Measurements from ENCODE around the gene PPP4R2. TPM values are rescaled to one million over a fixed set of nuclear protein-coding genes. Genes with fewer than 3 reads are reported as not detected.

PPP4R2 gene
- polyA plus RNA-seq, 3 donors, result 14.3 to 25.4 (median 18.7) TPM

GRCh38 chr3:73056845-73057150 lies 60.2 kb downstream of the PPP4R2 start:
- H3K9me3 Mint-ChIP-seq, result no peaks in the 10 kb centered on the region
- intact Hi-C loops (cut with micrococcal nuclease), result loop anchor here (2.0 to 10.0 kb wide), 3 partner anchors 114 to 212 kb away; partner anchors contain the start of gene SHQ1 (in 1 of the 2)
- no peak for DNase-seq
- H3K27ac ChIP-seq (ENCODE audit: low read depth in 1 of 2, low read length in 2 of 2), result no peak overlapping the region
- peaks cover 31% of the 10 kb centered on the region for H4K20me1 ChIP-seq (ENCODE audit: insufficient read depth, low read length)
- no peaks in the 10 kb centered on the region for H3K27me3 ChIP-seq (ENCODE audit: control insufficient read depth in 2 of 2, insufficient read depth in 2 of 2, low read length in 2 of 2)
- H3K9me3 ChIP-seq (replicated peaks in 1 of 2; ENCODE audit: control insufficient read depth in 1 of 2, insufficient read depth in 1 of 2, low read length in 2 of 2), result no peaks in the 10 kb centered on the region
- H3K36me3 Mint-ChIP-seq, result peaks cover 14 to 29% of the 10 kb centered on the region in 2 donors
- no peaks in the 10 kb centered on the region for H3K4me1 ChIP-seq (ENCODE audit: control insufficient read depth in 1 of 2, insufficient read depth in 2 of 2, low read length in 2 of 2)
- peaks cover 2% of the 10 kb centered on the region for H3K4me1 Mint-ChIP-seq
- H2AFZ ChIP-seq (ENCODE audit: insufficient read depth, low read depth, low read length, poor library complexity, severe bottlenecking), result no peak overlapping the region
- peaks cover 13 to 39% of the 10 kb centered on the region in 2 donors for H3K36me3 ChIP-seq (replicated peaks in 1 of 2; ENCODE audit: control insufficient read depth in 1 of 2, insufficient read depth in 2 of 2, low read length in 2 of 2)
- H3K79me2 ChIP-seq (ENCODE audit: insufficient read depth, low read length), result peaks cover 44% of the 10 kb centered on the region
- no peak for TF ChIP-seq CTCF (IDR thresholded peaks at IDR 0.05)
- no peak overlapping the region for H3K27ac Mint-ChIP-seq
- H3K9ac ChIP-seq (ENCODE audit: insufficient read depth, low read length, poor library complexity, severe bottlenecking), result no peak overlapping the region
- no peak overlapping the region for H3K4me2 ChIP-seq (replicated peaks; ENCODE audit: extremely low read depth, low read length, poor library complexity, severe bottlenecking)
- H3K4me3 Mint-ChIP-seq, result no peak overlapping the region
- no peaks in the 10 kb centered on the region for H3K27me3 Mint-ChIP-seq (ENCODE audit: low read depth in 3 of 3)
- no peak overlapping the region for H3K4me3 ChIP-seq (replicated peaks in 1 of 3; ENCODE audit: low read depth in 2 of 3, low read length in 3 of 3)

- Histone ChIP-seq H3K4me2 (replicated peaks; ENCODE audit: extremely low read depth, low read length, poor library complexity, severe bottlenecking) (no peak overlapping the region), H3K4me1 (ENCODE audit: control insufficient read depth in 1 of 2, insufficient read depth in 2 of 2, low read length in 2 of 2) (no peaks in the 10 kb centered on the region), H3K9ac (ENCODE audit: insufficient read depth, low read length, poor library complexity, severe bottlenecking) (no peak overlapping the region), H3K9me3 (replicated peaks in 1 of 2; ENCODE audit: control insufficient read depth in 1 of 2, insufficient read depth in 1 of 2, low read length in 2 of 2) (no peaks in the 10 kb centered on the region), H3K36me3 (replicated peaks in 1 of 2; ENCODE audit: control insufficient read depth in 1 of 2, insufficient read depth in 2 of 2, low read length in 2 of 2) (peaks cover 46 to 63% of the 10 kb centered on the region in 2 donors), H2AFZ (ENCODE audit: insufficient read depth, low read depth, low read length, poor library complexity, severe bottlenecking) (no peak overlapping the region), H3K27me3 (ENCODE audit: control insufficient read depth in 2 of 2, insufficient read depth in 2 of 2, low read length in 2 of 2) (no peaks in the 10 kb centered on the region), H3K27ac (ENCODE audit: low read depth in 1 of 2, low read length in 2 of 2) (no peak overlapping the region), H3K4me3 (replicated peaks in 1 of 3; ENCODE audit: low read depth in 2 of 3, low read length in 3 of 3) (no peak overlapping the region), H3K79me2 (ENCODE audit: insufficient read depth, low read length) (peaks cover 32% of the 10 kb centered on the region), H4K20me1 (ENCODE audit: insufficient read depth, low read length) (peaks cover 40% of the 10 kb centered on the region)
- Mint-ChIP-seq H3K9me3 (no peaks in the 10 kb centered on the region), H3K4me1 (peaks cover 2% of the 10 kb centered on the region), H3K4me3 (no peak overlapping the region), H3K27ac (no peak overlapping the region), H3K27me3 (ENCODE audit: low read depth in 3 of 3) (no peaks in the 10 kb centered on the region), H3K36me3 (peaks cover 38 to 53% of the 10 kb centered on the region in 2 donors)
- TF ChIP-seq CTCF (IDR thresholded peaks at IDR 0.05), result no peak
- DNase-seq, result no peak
- WGBS (ENCODE audit: insufficient coverage), result no CpG with 5 or more reads among the region's 1 CpG
- intact Hi-C loops (cut with micrococcal nuclease), result no loop called here
Observed at GRCh38 chr3:73060302-73060723, 63.7 kb downstream of the PPP4R2 start.

Measured in CD14-positive monocyte (primary cell).